MCF 10A (cell line): ENCODE measurements around the gene PPP1R3F. TPM values are rescaled to one million over a fixed set of nuclear protein-coding genes. Genes with fewer than 3 reads are reported as not detected.

Experiments used
- Bru-seq: library from RNA; stranded (reverse); fragments of 400-500 nt; gene quantifications from one replicate; lab custom pipeline; 2021; lab: Mats Ljungman, UMichigan
- BruChase-seq, 2 experiments: library from RNA; stranded (reverse); fragments of 400-500 nt; gene quantifications; one replicate each; lab custom pipeline; 2021; lab: Mats Ljungman, UMichigan
- BruUV-seq: library from RNA; stranded (reverse); fragments of 400-500 nt; replicated peaks from 2 replicates; lab custom pipeline; 2021; lab: Mats Ljungman, UMichigan
- CTCF ChIA-PET: fragments of 300-600 bp; sonication (Branson Sonifier 250); formaldehyde crosslinking; extraction: SDS; loops from one replicate; lab custom pipeline; 2021; ENCODE audit warnings: antibody characterized with exemption, inconsistent platforms; lab: Yijun Ruan, JAX
- POLR2A ChIA-PET: fragments of 300-600, 350-650 bp; sonication (Branson Sonifier 250); formaldehyde crosslinking; extraction: SDS; loops from one replicate; lab custom pipeline; 2020; ENCODE audit warnings: antibody characterized with exemption, inconsistent platforms; lab: Yijun Ruan, JAX
- DNase-seq: peaks from one replicate; pipeline ENCODE4 v3.0.0-alpha.2; 2018; ENCODE audit not compliant: unreplicated experiment
- H3K27ac Mint-ChIP-seq: one replicate; pipeline ENCODE4 v1.8.0; 2022; ENCODE audit warnings: mild to moderate bottlenecking, low read depth, mixed read lengths; ENCODE audit not compliant: unreplicated experiment
- H3K27me3 Mint-ChIP-seq: one replicate; pipeline ENCODE4 v1.8.0; 2022; ENCODE audit warnings: mixed read lengths; ENCODE audit not compliant: insufficient read depth, unreplicated experiment
- H3K36me3 Mint-ChIP-seq: one replicate; pipeline ENCODE4 v1.8.0; 2022; ENCODE audit warnings: mild to moderate bottlenecking, moderate library complexity, mixed read lengths; ENCODE audit not compliant: insufficient read depth, unreplicated experiment
- H3K4me1 Mint-ChIP-seq: one replicate; pipeline ENCODE4 v1.8.0; 2022; ENCODE audit warnings: mixed read lengths; ENCODE audit not compliant: insufficient read depth, unreplicated experiment
- H3K4me3 Mint-ChIP-seq: one replicate; pipeline ENCODE4 v1.8.0; 2022; ENCODE audit warnings: mild to moderate bottlenecking, moderate library complexity, mixed read lengths; ENCODE audit not compliant: unreplicated experiment
- H3K9me3 Mint-ChIP-seq: one replicate; pipeline ENCODE4 v1.8.0; 2022; ENCODE audit warnings: mixed read lengths; ENCODE audit not compliant: unreplicated experiment
- CTCF ChIP-seq: fragments of 200-600 bp; IDR thresholded peaks from one replicate; pipeline ENCODE4 v1.8.0; 2022; ENCODE audit warnings: antibody characterized with exemption, mild to moderate bottlenecking; ENCODE audit not compliant: unreplicated experiment
- intact Hi-C: fragments of 100-400 bp; cut with micrococcal nuclease; formaldehyde crosslinking; loops from 2 replicates; pipeline ENCODE4 v1.14.1; 2022
- long read RNA-seq: library from polyadenylated mRNA; stranded (forward); transcript quantifications from one replicate; pipeline ENCODE4 v2.0.0, GENCODE V29; 2022
- total RNA-seq: library from RNA; stranded (reverse); gene quantifications from 2 replicates; pipeline ENCODE4 v1.2.3, GENCODE V29; 2022

The PPP1R3F gene, protein sequence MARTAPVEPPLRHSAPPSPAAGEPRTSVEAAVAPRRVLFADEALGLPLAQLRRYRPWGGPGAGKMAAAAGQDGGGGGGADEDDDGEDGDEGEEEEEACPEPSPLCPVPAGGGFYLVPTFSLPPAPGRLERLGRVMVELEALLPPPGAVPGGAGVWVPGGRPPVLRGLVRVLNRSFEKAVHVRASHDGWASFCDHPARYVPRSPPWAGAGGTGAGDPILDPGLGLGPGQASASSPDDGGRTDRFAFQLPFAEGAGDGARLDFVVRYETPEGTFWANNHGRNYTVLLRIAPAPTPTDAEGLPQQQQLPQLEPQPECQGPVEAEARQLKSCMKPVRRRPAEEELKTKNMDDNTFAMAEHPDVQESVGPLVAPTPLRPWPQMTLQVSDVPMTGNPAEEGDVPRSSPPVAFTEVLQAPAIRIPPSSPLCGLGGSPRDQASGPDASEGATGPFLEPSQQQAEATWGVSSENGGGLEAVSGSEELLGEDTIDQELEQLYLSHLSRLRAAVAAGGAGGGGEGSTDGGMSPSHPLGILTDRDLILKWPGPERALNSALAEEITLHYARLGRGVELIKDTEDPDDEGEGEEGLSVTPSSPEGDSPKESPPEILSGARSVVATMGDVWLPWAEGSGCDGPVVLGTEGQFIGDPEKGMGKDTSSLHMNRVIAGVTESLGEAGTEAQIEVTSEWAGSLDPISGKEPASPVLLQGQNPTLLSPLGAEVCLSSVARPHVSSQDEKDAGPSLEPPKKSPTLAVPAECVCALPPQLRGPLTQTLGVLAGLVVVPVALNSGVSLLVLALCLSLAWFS
- 7.0 and 9.1 TPM in 2 replicates for total RNA-seq
- Bru-seq, nascent RNA, result percentile 70 among the genes with signal in this experiment
- BruChase-seq, experiment 1, labeled RNA remaining after a 6-hour chase, result percentile 75 among the genes with signal in this experiment
- BruChase-seq, experiment 2, labeled RNA remaining after a 2-hour chase, result percentile 80 among the genes with signal in this experiment
- long read RNA-seq, transcript PPP1R3F-201 (4 exons, 3,421 nt), result major isoform, 6 of 16 reads
- long read RNA-seq, partial matches to known transcripts, result 4 of 16 reads
- long read RNA-seq, other reads (novel, unspliced or antisense), result 6 of 16 reads

- no peaks in the 10 kb centered on the region for H3K36me3 Mint-ChIP-seq
- H3K27me3 Mint-ChIP-seq, result no peaks in the 10 kb centered on the region
- peaks cover 12% of the 10 kb centered on the region for H3K4me1 Mint-ChIP-seq
- intact Hi-C loops, result loop anchor here (1.0 kb wide), 1 partner anchor 79 kb away; no protein-coding TSS in a partner anchor
- no TSS peak for BruUV-seq
- peaks cover 7% of the 10 kb centered on the region for H3K9me3 Mint-ChIP-seq
- peak within 1 kb of the TSS; percentile 97 for H3K27ac Mint-ChIP-seq
- ChIA-PET CTCF (interaction anchor here (0.7 kb wide), 1 partner anchor 114 kb away, joined by 3 read pairs; no protein-coding TSS in a partner anchor), POLR2A (interaction anchor here (1.1 to 1.7 kb wide), 6 partner anchors 11 to 468 kb away, joined by 3 to 12 read pairs (median 6); partner anchors contain the start of gene HDAC6)
- H3K4me3 Mint-ChIP-seq, result peak within 1 kb of the TSS; percentile 90
- no peak for TF ChIP-seq CTCF
- DNase-seq, result no peak
Observed at GRCh38 chrX:49269767-49270248, at the start of gene PPP1R3F. PPP1R3F (plus strand) TSS chrX:49269793; CDS start chrX:49269870, 77 bp downstream.

- H3K4me3 Mint-ChIP-seq, result no peak overlapping the region
- H3K27me3 Mint-ChIP-seq, result peaks cover 12% of the 10 kb centered on the region
- no peaks in the 10 kb centered on the region for H3K9me3 Mint-ChIP-seq
- no peak overlapping the region for H3K27ac Mint-ChIP-seq
- no peak for TF ChIP-seq CTCF
- ChIA-PET CTCF (no interaction called here), POLR2A (no interaction called here)
- intact Hi-C loops, result no loop called here
- no peaks in the 10 kb centered on the region for H3K4me1 Mint-ChIP-seq
- BruUV-seq, result no TSS peak
- H3K36me3 Mint-ChIP-seq, result no peaks in the 10 kb centered on the region
- DNase-seq, result no peak
Observed at GRCh38 chrX:49220100-49220499, 49.5 kb upstream of the PPP1R3F start.

DNA sequence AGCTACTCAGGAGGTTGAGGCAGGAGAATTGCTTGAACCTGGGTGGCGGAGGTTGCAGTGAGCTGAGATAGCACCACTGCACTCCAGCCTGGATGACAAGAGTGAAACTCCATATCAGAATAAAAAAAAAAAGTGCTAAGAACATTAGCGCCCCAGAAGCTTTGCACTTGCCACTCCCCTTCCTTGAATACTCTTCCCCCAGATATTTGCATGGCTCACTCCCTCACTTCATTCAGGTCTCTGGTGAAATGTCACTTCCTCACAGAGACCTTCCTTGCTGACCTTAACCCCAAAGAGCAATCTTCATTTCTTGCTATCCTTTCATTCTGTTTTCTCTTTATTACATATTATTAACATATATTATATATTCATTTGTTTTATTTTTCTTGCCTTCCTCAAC lies 47.7 kb upstream of the PPP1R3F start:
- Mint-ChIP-seq H3K4me1 (no peaks in the 10 kb centered on the region), H3K36me3 (no peaks in the 10 kb centered on the region), H3K4me3 (no peak overlapping the region), H3K27ac (no peak overlapping the region), H3K9me3 (no peaks in the 10 kb centered on the region), H3K27me3 (peaks cover 12% of the 10 kb centered on the region)
- no peak for TF ChIP-seq CTCF
- CTCF ChIA-PET, result interaction anchor here (0.6 kb wide), 1 partner anchor 10 kb away, joined by 5 read pairs; no protein-coding TSS in a partner anchor
- intact Hi-C loops, result no loop called here
- POLR2A ChIA-PET, result no interaction called here
- no TSS peak for BruUV-seq
- no peak for DNase-seq
